Common myeloid progenitor, CD34-positive (primary cell): Measurements from ENCODE around the gene RARA.

Source experiments
- CTCF ChIA-PET: fragments of 350-600 bp; sonication (Branson Sonifier 250); formaldehyde crosslinking; loops from one replicate; lab custom pipeline; 2021; ENCODE audit warnings: antibody characterized with exemption; lab: Charles Lee
- POLR2A ChIA-PET: fragments of 350-600 bp; sonication (Branson Sonifier 250); formaldehyde crosslinking; loops from one replicate; lab custom pipeline; 2021; ENCODE audit warnings: antibody characterized with exemption; lab: Charles Lee
- DNase-seq, 3 donors: peaks; one replicate each; pipeline versions ENCODE4 v3.0.0 to v3.0.0-alpha.2; 2013
- H3K27ac ChIP-seq, 2 experiments: 1 replicate in 1 of 2; 2 replicates in 1 of 2; pipeline ENCODE4 v1.7.0; 2013; ENCODE audit warnings: inconsistent platforms in 2 of 2, low read length in 2 of 2, mild to moderate bottlenecking in 2 of 2, low read depth in 1 of 2, moderate library complexity in 1 of 2; ENCODE audit not compliant: severe bottlenecking in 2 of 2, insufficient read depth in 1 of 2, poor library complexity in 1 of 2
- H3K27me3 ChIP-seq, 5 experiments: replicated peaks in 2 of 5; 1 replicate in 3 of 5; 2 replicates in 2 of 5; pipeline versions ENCODE4 v1.6.1 to v1.7.0; 2013; ENCODE audit warnings: low read length in 4 of 5, mild to moderate bottlenecking in 2 of 5, moderate library complexity in 2 of 5, inconsistent platforms in 1 of 5; ENCODE audit not compliant: insufficient read depth in 5 of 5, control insufficient read depth in 4 of 5
- H3K36me3 ChIP-seq, 4 experiments: 1 replicate in 2 of 4; 2 replicates in 2 of 4; pipeline versions ENCODE4 v1.6.1 to v1.7.0; 2013; ENCODE audit warnings: low read length in 3 of 4, control low read depth in 1 of 4, mild to moderate bottlenecking in 1 of 4; ENCODE audit not compliant: control insufficient read depth in 4 of 4, insufficient read depth in 4 of 4
- H3K4me1 ChIP-seq, 4 experiments: 1 replicate in 3 of 4; 2 replicates in 1 of 4; pipeline versions ENCODE4 v1.6.1 to v1.7.1; 2013; ENCODE audit warnings: low read length in 3 of 4, mild to moderate bottlenecking in 3 of 4, control low read depth in 1 of 4, inconsistent platforms in 1 of 4, moderate library complexity in 1 of 4; ENCODE audit not compliant: control insufficient read depth in 4 of 4, insufficient read depth in 4 of 4; ENCODE audit errors: control extremely low read depth in 1 of 4
- H3K4me3 ChIP-seq, 7 experiments: 1 replicate in 4 of 7; 2 replicates in 3 of 7; pipeline versions ENCODE4 v1.5.1 to v1.7.0; 2013; ENCODE audit warnings: mild to moderate bottlenecking in 7 of 7, low read length in 6 of 7, moderate library complexity in 6 of 7, inconsistent platforms in 2 of 7, low read depth in 2 of 7, control low read depth in 1 of 7; ENCODE audit not compliant: insufficient read depth in 4 of 7, control insufficient read depth in 1 of 7; ENCODE audit errors: extremely low read depth in 1 of 7
- H3K9me3 ChIP-seq, 5 experiments: 1 replicate in 4 of 5; 2 replicates in 1 of 5; pipeline versions ENCODE4 v1.6.1 to v1.7.1; 2013; ENCODE audit warnings: low read length in 4 of 5, mild to moderate bottlenecking in 2 of 5, inconsistent platforms in 1 of 5, low read depth in 1 of 5, moderate library complexity in 1 of 5; ENCODE audit not compliant: control insufficient read depth in 4 of 5, insufficient read depth in 2 of 5; ENCODE audit errors: control extremely low read depth in 1 of 5
- WGBS: methylation state at CpG from one replicate; pipeline ENCODE4 v1.1.5; 2013; ENCODE audit not compliant: insufficient coverage; 5-methylcytosine and 5-hydroxymethylcytosine counted together

Gene RARA

DNA sequence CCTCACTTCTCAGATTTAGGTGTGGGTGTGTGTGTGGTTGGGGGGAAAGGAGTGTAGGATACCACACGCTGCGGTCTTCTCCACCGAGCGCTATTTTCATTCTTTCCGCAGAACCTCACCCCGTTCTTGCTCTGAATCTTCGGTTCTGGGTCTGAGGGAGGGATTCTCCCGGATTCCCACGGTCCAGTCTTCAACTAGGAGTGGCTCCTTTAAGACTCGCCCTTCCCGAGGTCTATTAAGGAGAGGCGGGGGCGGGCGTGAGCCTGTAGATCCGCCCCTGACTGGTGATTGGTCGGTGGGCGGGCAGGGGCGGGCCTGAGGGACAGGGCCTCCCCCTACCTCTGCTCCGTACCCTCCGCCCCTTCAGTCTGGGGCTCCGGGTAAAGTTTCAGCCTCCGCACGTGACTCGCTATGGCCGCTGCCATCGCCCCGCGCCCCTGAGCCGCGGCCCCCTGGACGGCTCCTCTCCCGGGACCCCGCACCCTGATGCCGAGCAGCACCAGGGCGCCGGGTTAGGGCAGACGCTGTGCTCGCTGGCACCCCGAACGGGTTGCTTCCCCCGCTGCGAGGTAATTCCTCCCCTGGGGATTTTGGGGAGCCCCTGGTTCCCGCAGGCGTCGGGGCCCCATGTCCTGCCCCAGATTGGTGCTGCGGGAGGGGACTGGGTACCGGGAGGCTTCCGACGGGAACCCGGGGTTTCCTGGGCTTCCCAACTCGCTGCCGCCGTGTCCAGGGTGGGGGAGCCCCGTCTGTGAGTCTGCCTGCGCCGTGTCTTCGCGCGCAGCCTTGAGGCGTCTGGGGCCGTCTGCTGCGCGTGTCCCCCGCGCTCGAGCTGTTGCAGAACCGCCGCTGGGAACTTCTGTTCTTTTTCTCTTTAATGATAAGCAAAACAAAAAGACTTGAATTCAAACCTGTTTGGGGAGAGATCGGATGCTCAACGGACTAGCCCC lies 9.2 kb downstream of the RARA start:
- H3K4me1 ChIP-seq: peaks cover 19 to 98% (median 93%) of the 10 kb centered on the region in 4 experiments
- POLR2A ChIA-PET: interaction anchor here (0.6 to 10.0 kb wide), 6 partner anchors 9 to 1698 kb away, joined by 3 to 195 read pairs (median 4); no protein-coding TSS in a partner anchor
- CTCF ChIA-PET: interaction anchor here (0.9 to 50.4 kb wide), 8 partner anchors 10 to 36 kb away, joined by 3 to 1388 read pairs (median 4); partner anchors contain the start of genes GJD3 and RARA
- H3K27me3 ChIP-seq: no peaks in the 10 kb centered on the region
- no peaks in the 10 kb centered on the region for H3K9me3 ChIP-seq
- WGBS: 0% methylated on average over 36 of the region's 70 CpGs
- H3K4me3 ChIP-seq: peak overlapping the region; percentile 61 to 89 (median 76)
- H3K27ac ChIP-seq: peak overlapping the region; percentile 40 to 89
- H3K36me3 ChIP-seq: peaks cover 0 to 3% (median 0%) of the 10 kb centered on the region in 4 experiments
- DNase-seq: peak; percentile 91 to 94 (median 93)

DNA sequence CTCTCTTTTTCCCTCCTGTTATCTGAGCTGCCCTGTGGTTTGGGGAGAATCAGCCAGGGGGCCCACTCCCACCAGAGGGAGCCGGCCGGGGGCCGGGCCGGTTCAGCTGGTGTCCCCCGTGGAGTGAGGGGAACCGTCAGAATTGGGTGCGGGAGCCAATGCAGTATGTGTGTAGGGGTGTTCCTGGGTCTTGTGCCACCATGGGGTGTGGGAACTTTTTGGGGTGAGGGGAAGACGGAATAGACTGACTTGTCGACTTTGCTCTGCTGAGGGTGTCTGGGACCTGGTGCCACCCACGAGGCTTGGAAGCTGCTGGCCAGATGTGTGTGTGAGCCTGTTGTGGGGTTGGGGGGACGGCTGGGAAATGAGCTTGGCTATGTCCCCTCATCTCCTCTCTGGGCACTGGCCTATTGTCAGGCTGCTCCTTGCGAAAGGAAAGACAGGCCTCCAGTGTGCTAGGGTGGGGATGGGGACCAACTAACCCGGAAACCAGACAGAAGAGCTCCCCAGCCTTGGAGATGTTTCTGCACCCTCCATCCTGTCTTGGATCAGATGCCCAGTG lies 9.9 kb downstream of the RARA start:
- Histone ChIP-seq H3K4me3 (peak overlapping the region; percentile 61 to 89 (median 76)), H3K4me1 (peaks cover 16 to 98% (median 93%) of the 10 kb centered on the region in 4 experiments), H3K27me3 (no peaks in the 10 kb centered on the region), H3K9me3 (no peaks in the 10 kb centered on the region), H3K36me3 (peaks cover 0 to 3% (median 0%) of the 10 kb centered on the region in 4 experiments), H3K27ac (peak overlapping the region in 1 of 2 experiments; percentile 89)
- WGBS: 26% methylated on average over 9 of the region's 13 CpGs
- CTCF ChIA-PET: interaction anchor here (0.9 to 50.4 kb wide), 6 partner anchors 9 to 35 kb away, joined by 3 to 1388 read pairs (median 8); partner anchors contain the start of genes GJD3 and RARA
- DNase-seq: no peak
- POLR2A ChIA-PET: interaction anchor here (0.6 to 10.0 kb wide), 4 partner anchors 8 to 23 kb away, joined by 3 to 195 read pairs (median 6); no protein-coding TSS in a partner anchor

DNA sequence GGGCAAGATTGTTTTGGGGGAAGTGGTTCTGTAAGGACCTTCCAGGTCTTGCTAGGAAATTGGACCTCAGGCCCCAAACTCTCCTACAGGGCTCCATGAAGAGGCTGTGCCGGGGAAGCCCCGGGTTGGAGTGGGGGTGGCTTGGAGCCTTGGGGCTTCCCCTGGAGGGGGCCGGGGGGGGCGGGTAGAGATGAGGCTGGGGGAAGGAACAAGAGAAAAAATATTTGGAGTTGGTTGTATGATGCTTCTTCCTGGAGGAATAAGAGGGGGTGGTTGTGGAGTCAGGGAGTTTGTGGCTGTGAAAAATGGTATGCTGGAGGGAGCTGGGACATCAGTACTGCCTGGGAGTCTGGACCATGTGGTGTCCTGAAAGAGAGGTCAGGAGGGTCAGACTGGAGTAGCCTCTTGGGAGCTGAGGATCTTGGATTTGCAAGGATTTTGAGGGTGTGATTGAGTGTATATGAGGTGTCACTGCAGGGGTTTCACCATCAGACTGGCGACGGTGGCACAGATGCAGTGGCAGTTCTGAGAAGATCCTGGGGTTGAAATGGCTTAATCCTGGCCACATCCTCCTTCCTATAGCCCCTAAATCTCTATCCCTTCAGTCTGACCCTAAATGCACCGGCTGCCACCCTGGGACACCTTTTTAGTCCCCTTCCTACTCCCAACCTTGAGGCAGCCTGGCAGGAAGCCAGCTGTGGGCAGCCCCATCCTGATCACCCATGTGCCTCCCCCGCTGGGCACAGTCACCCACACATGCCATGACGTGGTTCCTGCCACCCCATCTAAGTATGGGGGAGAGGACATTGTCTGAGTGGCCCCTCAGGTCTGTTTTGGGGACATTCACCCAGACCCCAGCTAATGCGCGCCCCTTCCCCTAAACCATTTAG lies 10.9 kb downstream of the RARA start:
- 10% methylated on average over 6 of the region's 11 CpGs for WGBS
- peaks cover 0 to 3% (median 0%) of the 10 kb centered on the region in 4 experiments for H3K36me3 ChIP-seq
- peak overlapping the region in 1 of 2 experiments; percentile 39 for H3K27ac ChIP-seq

DNA sequence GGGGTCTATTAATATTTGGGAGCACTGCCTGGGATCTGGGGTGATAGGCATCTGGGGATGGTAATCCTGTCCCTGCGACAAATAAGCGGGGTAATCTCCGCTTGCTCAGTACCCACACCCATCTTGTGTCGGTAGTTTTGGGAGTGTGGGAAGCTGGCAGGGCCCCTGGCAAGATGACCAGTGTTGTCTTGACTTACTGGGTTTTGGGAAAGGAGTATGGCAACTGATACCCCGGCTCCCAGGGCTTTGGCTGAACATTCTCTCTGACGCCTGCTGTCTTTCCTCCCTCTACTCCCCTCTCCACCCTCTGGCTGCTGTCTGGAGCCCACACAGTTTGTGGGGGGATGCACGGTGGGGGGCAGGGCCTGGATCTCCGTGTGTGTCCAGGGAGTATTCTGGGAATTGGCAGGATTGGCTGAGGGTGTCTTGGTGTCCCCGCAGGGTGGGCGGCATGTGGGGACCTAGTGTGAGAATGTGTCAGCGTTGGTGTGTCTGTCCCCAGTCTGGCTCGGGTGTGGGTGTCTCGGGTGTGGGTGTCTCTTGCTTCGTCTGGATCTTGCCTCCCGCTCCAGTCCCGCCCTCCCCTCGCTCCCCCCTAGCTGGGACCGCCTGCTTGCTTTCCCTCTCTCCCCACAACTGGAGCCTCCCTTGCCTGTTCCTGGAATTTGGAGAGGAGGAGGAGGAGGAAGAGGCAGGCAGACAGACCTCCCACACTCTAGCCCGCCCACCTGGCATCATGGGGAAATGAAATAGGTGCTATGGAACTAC lies 12.0 kb downstream of the RARA start:
- H3K9me3 ChIP-seq: no peaks in the 10 kb centered on the region
- H3K27me3 ChIP-seq: no peaks in the 10 kb centered on the region
- H3K36me3 ChIP-seq: peaks cover 0 to 3% (median 0%) of the 10 kb centered on the region in 4 experiments
- H3K4me3 ChIP-seq: peak overlapping the region in 5 of 7 experiments; percentile 68 to 84 (median 71)
- ChIA-PET CTCF (interaction anchor here (3.5 to 50.4 kb wide), 4 partner anchors 10 to 33 kb away, joined by 24 to 1388 read pairs (median 108); partner anchors contain the start of genes GJD3 and RARA), POLR2A (interaction anchor here (0.8 to 10.0 kb wide), 4 partner anchors 9 to 21 kb away, joined by 3 to 195 read pairs (median 16); no protein-coding TSS in a partner anchor)
- H3K27ac ChIP-seq: peak overlapping the region in 1 of 2 experiments; percentile 99
- no peak for DNase-seq
- 42% methylated on average over 6 of the region's 19 CpGs for WGBS
- H3K4me1 ChIP-seq: peaks cover 22 to 98% (median 94%) of the 10 kb centered on the region in 4 experiments

More for the DNA sequence above, 10.9 kb downstream of the RARA start:
- no peaks in the 10 kb centered on the region for H3K27me3 ChIP-seq
- H3K4me1 ChIP-seq: peaks cover 18 to 98% (median 94%) of the 10 kb centered on the region in 4 experiments
- POLR2A ChIA-PET: interaction anchor here (0.6 to 10.0 kb wide), 5 partner anchors 9 to 22 kb away, joined by 3 to 195 read pairs (median 3); no protein-coding TSS in a partner anchor
- peak overlapping the region in 5 of 7 experiments; percentile 17 to 89 (median 78) for H3K4me3 ChIP-seq
- peak; percentile 74 to 86 (median 86) for DNase-seq
- CTCF ChIA-PET: interaction anchor here (1.2 to 50.4 kb wide), 6 partner anchors 9 to 34 kb away, joined by 3 to 1388 read pairs (median 16); partner anchors contain the start of genes GJD3 and RARA
- no peaks in the 10 kb centered on the region for H3K9me3 ChIP-seq

DNA sequence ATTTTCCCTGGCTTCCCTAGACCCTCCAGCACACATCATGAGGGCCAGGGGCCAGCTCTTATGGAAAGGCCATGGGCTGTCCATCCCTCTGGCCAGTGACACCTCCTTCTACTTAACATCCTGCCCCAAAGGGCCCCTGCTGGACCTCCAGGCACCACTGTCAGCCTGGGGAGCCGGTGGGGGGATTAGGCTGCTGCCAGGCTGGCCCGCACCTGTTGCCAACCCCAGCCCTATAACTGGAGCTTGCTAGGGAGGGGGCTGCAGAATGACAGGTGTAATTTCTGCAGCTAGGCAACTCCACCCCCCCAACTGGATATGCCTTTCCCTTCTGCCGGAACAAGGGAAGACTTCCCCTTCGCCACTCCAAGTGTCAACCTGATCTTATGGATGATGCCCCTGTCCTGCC lies 12.5 kb downstream of the RARA start:
- Histone ChIP-seq H3K27me3 (no peaks in the 10 kb centered on the region), H3K4me3 (peak overlapping the region in 5 of 7 experiments; percentile 68 to 84 (median 71)), H3K4me1 (peaks cover 18 to 98% (median 94%) of the 10 kb centered on the region in 4 experiments), H3K36me3 (peaks cover 0 to 3% (median 0%) of the 10 kb centered on the region in 4 experiments), H3K9me3 (no peaks in the 10 kb centered on the region), H3K27ac (peak overlapping the region; percentile 98 to 99)
- POLR2A ChIA-PET: interaction anchor here (2.9 to 10.0 kb wide), 2 partner anchors 11 to 21 kb away, joined by 30 to 195 read pairs; no protein-coding TSS in a partner anchor
- WGBS: 88% methylated on average over 3 of the region's 4 CpGs
- no peak for DNase-seq
- CTCF ChIA-PET: interaction anchor here (0.7 to 50.4 kb wide), 4 partner anchors 9 to 33 kb away, joined by 4 to 1388 read pairs (median 56); partner anchors contain the start of gene GJD3
